RPMI7951 (cell line): ENCODE results near the gene RNF144B. TPM values are rescaled to one million over a fixed set of nuclear protein-coding genes. Genes with fewer than 3 reads are reported as not detected.

Experiments
- DNase-seq: peaks from one replicate; pipeline ENCODE4 v3.0.0-alpha.2; 2012; ENCODE audit warnings: low read depth
- total RNA-seq: library from RNA; depleted of rRNA; stranded (reverse); fragments of >200 nt; shearing (Covaris generic); gene quantifications from 2 replicates; pipeline ENCODE4 v1.2.3, GENCODE V29; 2014; rRNA removed

The RNF144B gene
- total RNA-seq, 1 experiment from 2014 or later, result not detected

- DNase-seq, result no peak
Measured at GRCh38 chr6:18509871-18510643, 122.9 kb downstream of the RNF144B start.

GRCh38 chr6:18510644-18511033, 123.5 kb downstream of the RNF144B start:
- DNase-seq, result no peak

DNA sequence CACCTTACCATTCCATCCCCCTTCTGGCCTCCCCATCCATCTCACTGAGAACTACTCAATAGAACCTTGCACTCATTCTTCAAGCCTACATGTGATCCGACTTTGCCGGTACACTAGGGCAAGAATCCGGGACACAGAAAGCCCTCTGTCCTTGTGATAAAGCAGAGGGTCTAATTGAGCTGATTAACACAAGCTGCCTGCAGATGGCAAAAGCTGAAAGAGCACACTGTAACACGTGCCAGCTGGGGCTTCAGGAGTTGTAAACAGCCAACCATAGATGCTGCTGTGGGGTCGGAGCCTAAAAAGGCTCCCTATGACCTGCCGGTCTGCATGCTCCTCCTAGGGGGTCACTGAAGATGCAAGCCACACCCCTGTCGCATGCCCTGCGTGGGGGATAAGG, 124.1 kb downstream of the RNF144B start:
- no peak for DNase-seq

DNA sequence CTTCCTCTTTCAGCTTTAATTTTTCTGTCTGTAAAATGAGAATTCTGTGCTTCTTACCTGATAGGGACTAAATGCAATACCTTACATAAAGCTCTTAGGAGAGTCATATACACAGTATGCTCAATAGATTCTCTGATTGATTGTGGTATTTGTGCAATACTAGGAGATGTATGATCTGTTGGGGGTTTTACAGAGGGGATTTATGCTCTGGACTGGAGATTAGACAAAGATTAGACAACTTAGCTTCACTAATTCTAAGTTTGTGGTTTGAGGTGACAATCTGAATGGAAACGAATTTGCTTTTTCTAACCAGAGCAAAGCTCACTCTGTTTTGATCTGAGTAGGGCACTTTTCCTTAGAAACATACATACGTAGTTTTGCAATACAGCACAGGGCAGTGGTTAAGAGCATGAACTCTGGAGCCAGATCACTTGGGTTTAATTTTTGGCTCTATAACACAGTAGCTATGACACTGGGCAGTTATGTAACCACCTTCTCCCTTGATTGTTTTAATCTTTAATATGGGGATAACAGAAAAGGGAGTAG, 126.2 kb downstream of the RNF144B start:
- no peak for DNase-seq

- no peak for DNase-seq
Measured at GRCh38 chr6:18514180-18514579, 127.0 kb downstream of the RNF144B start.

GRCh38 chr6:18515767-18516166, 128.6 kb downstream of the RNF144B start:
- peak; percentile 17 for DNase-seq

Other genes starting within 250 kb of the RNF144B start
- 26.8 and 27.6 TPM in 2 replicates for gene TPMT, start 232.3 kb upstream of the RNF144B start, total RNA-seq
- gene KDM1B, start 231.9 kb upstream of the RNF144B start, total RNA-seq, result 7.9 and 12.5 TPM in 2 replicates
- gene DEK, start 122.8 kb upstream of the RNF144B start, total RNA-seq, result 190 and 227 TPM in 2 replicates